ACHN (cell line): ENCODE measurements around the gene TUT1.
A peak's percentile ranks its signal among the peaks of the same experiment; 100 is the strongest.
"Not testable (repeated sequence)": the region's sequence is repeated elsewhere in the genome, so short reads cannot be mapped to it uniquely, and the experiment has no call there.

Experiments used
- DNase-seq: peaks from one replicate; pipeline ENCODE4 v3.0.0-alpha.2; 2015
- in situ Hi-C: cut with HindIII; loops from 2 replicates; pipeline ENCODE4 v1.10.0; 2017; ENCODE audit warnings: low sequenced_read_pairs, low pct_ligation_motif_present, low pct_unique_long_range_greater_than_20kb

Gene TUT1, protein sequence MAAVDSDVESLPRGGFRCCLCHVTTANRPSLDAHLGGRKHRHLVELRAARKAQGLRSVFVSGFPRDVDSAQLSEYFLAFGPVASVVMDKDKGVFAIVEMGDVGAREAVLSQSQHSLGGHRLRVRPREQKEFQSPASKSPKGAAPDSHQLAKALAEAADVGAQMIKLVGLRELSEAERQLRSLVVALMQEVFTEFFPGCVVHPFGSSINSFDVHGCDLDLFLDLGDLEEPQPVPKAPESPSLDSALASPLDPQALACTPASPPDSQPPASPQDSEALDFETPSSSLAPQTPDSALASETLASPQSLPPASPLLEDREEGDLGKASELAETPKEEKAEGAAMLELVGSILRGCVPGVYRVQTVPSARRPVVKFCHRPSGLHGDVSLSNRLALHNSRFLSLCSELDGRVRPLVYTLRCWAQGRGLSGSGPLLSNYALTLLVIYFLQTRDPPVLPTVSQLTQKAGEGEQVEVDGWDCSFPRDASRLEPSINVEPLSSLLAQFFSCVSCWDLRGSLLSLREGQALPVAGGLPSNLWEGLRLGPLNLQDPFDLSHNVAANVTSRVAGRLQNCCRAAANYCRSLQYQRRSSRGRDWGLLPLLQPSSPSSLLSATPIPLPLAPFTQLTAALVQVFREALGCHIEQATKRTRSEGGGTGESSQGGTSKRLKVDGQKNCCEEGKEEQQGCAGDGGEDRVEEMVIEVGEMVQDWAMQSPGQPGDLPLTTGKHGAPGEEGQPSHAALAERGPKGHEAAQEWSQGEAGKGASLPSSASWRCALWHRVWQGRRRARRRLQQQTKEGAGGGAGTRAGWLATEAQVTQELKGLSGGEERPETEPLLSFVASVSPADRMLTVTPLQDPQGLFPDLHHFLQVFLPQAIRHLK

DNA sequence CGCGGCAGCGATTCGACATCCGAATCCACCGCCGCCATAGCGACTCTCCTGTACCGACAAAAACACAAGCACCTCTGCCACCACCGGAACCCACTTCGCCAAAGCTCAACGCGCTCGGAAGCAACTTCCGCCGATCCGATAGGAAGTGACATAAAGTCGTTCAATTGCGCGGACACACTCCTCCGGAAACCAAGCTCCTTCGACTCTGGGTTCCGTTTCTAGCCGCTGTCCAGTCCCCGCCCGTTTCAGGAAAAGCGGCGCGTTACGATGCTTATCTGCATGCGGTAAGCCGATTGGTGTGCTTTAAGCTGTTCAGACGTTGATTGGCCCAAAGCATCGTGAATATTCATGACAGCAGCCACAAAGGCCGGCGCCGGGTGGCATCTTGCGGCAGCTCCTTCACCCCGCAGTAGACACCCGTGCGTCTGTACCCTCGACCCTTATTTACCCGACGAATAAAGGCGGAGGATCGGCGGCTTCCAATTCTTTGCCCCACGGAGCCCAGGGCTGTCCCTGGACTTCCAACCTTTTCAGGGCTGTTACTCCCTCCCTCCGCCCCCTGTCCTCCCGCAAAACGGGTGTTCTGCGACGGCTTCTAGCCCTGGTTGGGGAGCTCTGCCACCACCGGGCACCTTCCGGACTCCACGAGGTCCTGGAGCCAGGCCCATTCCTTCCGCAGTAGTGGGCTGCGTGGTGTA is at the start of gene TUT1:
Gene TUT1 (minus strand): TSS at position 76 of the 698 bp plus-strand sequence. CDS start 38 bp downstream, at position 38.
- peak; percentile 98 for DNase-seq
- in situ Hi-C loops = no loop called here

DNA sequence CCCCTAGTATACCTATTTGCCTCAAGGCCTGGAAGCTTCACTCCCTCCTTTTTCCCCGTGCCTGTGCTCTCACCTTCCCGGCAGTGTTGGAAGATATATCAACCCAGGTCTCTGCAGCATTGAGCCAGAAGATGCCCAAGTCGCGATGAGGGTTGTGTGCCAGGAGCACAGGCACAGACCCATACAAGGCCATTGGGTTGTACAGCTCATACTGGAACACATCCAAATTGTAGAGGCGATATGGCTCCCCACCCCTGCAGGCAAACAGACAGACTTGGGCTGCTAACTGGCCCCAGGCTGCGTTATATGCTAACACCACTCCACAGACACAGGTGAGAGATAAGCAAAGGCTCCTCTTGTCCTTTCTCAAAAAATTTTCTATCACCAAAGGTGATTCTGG is 41.2 kb upstream of the TUT1 start:
- no peak for DNase-seq
- in situ Hi-C loops = no loop called here

DNA sequence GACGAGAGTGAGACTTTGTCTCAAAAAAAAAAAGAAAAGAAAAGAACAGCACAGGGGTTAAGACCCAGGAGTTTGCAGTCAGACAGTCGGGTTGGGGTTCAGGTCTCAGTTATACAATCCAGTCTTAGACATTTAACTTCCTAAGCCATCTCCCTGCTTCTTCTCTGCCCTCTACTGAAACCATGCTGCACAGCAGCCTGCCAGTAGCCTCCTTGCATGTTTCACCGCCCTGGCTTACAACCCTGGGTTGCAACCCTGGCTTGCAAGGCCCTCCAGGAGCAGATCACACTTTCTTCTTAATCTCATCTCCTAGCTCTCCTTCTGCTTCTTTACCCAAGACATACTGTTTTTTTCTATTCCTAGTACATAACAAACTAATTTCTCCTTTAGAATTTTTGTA is 36.4 kb upstream of the TUT1 start:
- no peak for DNase-seq
- in situ Hi-C loops = no loop called here

DNA sequence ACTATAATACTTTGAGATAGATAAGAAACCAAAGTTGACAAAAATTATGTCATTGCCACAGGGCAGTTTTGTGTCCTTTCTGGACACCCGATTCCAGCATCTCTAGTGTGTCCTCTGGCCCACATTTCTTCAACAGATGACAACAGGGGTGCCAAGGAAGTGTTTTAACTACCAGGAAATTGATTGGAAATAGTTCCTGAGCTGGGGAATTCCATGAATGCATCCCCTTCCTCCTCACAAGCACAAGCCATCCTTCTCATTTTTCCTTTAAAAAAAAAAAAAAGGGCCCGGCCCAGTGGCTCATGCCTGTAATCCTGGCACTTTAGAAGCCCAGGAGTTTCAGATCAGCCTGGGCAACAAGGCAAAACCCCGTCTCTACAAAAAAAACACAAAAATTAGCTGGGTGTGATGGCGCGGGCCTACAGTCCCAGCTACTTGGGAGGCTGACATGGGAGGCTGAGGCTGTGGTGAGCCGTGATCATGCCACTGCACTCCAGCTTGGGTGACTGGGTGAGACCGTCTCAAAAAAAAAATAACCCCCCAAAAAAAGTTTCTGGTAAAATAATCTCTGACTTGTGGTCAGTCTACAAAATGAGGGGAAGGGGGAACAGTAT is 31.3 kb upstream of the TUT1 start:
- no peak for DNase-seq
- in situ Hi-C loops = no loop called here

DNA sequence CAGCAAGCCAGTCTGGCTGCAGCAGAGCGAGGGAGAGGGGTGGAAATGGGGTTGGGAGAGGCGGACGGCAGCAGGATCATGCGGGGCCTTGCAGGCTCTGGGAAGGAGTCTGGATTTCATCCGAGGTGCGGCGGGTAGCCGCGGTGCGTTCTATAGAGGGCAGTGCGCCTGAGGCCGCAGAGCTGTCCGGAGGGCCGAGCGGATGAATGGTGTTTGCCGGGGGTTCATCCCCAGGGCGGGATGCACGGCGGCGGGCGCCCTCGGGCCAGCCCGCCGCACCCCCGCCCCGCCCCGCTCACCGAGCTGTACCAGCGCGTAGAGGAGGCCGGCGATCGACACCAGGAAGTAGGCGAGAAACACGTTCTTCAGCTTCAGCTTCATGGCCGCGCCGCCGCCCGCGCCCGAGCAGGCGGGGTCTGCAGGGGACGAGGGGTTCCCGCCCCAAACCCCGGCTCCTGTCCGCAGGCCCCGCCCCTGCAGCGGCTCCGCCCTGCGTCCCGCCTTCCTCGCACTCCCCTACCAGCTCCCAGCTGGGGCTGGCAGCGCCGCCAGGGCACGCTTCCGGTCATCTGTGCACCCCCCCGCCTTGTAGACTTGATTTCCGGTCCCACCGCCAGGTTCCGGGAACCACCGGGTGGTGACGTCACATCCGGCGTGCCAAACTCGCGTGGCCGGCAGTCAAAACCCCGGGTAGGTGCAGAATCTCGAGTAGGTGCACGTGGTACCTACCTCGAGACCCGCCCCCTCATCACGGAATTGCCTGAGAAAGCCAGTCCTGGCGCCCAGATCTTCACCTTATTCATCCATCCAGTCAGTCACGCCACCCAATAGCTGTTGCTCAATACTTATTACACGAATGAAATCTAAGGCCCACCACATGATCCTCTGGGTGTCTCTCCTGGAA is 30.5 kb upstream of the TUT1 start, which contains the start of gene B3GAT3:
Gene B3GAT3 (minus strand): TSS at position 420 of the 904 bp plus-strand sequence. CDS start 39 bp downstream, at position 381.
- DNase-seq = peak; percentile 97
- in situ Hi-C loops = no loop called here

DNA sequence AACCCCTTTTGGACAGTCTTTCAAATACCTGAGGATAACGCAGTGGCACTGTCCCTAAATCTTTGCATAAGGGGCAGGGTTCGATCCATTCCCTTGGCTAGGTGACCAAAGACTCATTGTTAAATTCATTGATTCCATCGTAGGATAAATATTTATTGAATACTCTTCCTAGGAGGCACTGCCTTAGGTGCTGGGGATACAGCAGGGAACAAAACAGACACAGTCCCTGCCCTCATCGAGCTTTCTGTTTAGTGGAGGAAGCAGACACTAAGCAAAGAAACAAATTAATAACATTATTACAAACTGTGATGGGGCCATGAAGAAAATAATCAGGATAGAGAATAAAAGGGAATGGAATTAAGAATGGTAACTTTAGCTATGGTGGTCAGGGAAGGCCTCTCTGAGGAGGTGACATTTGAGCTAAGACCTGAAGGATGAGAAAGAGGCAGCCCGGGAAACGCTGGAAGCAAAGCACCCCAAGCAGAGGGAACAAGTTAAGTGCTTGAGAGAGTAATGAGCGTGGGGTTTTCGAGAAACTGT is 29.8 kb upstream of the TUT1 start:
- in situ Hi-C loops = no loop called here
- no peak for DNase-seq

DNA sequence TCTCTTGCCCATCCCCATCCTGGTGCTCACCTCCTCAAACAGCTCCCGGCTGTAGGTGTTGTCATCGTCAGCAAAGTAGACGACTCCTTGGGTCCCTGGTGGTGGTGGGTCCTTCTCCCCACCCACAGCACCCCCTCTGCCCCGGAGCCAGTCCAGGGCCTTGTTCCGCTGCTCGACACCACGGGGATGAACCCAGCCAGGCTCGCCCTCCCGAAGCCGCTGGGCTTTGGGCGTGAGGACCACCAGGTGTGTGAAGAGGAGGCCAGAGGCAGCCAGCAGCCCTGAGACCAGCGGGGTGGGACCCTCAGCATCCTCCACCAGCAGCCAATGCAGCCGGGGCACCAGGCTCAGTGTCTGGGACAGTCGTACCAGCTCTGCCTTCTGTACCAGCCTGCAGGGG is 25.6 kb upstream of the TUT1 start:
- not testable (repeated sequence) for DNase-seq

DNA sequence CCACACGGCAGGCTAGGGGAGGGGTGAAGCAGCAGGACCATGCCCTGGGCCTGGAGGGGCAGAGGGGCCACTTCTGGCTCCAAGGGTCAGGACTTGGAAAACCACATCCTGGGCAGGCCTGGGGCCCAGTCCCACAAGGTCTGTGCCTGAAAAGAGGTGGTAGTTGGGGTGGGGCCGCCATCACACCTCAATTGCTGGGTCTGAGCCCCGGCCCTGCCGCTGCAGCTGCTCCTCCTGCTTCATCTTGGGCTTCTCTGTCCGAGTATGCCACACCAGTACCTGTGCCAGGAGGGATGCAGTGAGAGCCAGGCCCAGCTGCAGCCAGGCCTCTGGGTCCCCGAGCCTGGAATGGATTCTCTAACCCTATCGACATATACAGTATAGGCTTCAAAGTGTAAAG is 24.2 kb upstream of the TUT1 start:
- DNase-seq = no peak
- in situ Hi-C loops = no loop called here

More for the DNA sequence above, 25.6 kb upstream of the TUT1 start:
- in situ Hi-C loops = not testable (repeated sequence)

DNA sequence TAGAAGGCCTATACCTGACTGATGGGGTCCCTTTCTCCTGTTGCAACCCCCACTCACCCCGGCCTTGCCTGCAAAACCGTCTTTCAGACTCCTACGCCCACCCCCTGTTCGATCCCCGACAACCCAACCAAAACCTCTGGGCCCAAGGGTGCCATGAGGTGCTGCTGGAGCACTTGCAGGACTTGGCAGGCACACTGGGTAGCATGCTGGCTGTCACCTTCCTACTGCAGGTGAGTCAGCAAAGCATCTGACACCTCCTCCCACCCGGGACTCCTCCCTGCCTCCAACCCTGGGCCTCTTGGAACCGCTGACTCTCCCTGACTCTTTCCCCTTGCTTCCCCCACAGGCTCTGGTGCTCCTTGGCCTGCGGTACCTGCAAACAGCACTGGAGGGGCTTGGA is 23.0 kb upstream of the TUT1 start:
- in situ Hi-C loops = no loop called here
- DNase-seq = no peak

DNA sequence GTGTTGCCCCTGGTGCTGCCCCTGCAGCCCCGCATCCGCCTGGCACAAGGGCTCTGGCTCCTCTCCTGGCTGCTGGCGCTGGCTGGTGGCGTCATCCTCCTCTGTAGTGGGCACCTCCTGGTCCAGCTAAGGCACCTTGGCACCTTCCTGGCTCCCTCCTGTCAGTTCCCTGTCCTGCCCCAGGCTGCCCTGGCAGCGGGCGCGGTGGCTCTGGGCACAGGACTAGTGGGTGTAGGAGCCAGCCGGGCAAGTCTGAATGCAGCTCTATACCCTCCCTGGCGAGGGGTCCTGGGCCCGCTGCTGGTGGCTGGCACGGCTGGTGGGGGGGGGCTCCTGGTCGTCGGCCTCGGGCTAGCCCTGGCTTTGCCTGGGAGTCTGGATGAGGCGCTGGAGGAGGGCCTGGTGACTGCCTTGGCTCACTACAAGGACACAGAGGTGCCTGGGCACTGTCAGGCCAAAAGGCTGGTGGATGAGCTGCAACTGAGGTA is 22.0 kb upstream of the TUT1 start:
- DNase-seq = no peak
- in situ Hi-C loops = no loop called here

DNA sequence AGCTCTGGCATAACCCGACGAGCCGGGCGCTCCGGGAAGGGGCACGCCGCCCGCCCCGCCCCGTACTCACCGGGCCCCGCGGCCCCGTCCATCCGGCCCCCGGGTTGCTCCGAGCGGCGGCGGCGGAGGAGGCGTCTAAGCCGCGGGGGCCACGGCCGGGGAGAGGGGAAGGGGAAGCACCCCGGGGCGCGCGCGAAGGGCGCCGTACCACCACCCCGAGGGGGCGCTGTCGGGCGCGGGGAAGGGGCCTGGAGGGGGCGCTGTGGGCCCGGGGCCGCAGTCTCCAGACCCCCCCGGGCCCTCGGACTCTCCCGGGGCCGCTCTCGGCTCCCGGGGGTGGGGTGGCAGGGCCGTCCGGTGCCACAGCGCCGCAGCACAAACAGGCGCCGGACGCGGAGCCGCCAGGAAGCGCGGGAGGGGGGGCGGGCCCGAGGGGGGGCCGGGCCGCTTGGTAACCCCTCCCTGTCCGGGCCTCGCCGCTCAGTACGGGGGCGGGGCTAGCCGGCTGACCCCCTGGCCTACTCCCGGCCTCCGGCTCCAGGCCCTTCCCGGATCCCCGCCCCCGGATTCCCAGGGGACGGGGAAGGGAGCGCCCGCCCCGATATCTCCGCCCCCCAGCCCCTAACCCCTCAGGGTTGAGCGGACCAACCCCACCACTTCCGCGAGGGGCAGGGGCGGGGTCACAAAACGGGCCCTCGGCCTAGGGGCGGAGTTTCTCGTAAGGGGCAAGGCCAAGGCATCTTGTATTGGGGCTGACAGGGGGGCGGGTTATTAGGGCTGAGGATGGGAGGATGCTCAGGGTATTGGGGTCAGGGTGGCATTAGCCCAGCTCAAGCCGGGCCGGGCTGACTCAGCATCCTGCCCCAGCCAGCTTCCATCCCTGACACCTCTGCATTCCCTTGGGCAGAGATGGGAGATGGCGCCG is 21.3 kb upstream of the TUT1 start, which contains the start of the genes EML3 and ROM1:
Gene EML3 (minus strand): TSS at position 410 of the 925 bp plus-strand sequence. CDS start 318 bp downstream, at position 92.
Gene ROM1 (plus strand): TSS at position 892 of the 925 bp plus-strand sequence. CDS start 25 bp downstream, at position 917.
- DNase-seq = peak; percentile 80

DNA sequence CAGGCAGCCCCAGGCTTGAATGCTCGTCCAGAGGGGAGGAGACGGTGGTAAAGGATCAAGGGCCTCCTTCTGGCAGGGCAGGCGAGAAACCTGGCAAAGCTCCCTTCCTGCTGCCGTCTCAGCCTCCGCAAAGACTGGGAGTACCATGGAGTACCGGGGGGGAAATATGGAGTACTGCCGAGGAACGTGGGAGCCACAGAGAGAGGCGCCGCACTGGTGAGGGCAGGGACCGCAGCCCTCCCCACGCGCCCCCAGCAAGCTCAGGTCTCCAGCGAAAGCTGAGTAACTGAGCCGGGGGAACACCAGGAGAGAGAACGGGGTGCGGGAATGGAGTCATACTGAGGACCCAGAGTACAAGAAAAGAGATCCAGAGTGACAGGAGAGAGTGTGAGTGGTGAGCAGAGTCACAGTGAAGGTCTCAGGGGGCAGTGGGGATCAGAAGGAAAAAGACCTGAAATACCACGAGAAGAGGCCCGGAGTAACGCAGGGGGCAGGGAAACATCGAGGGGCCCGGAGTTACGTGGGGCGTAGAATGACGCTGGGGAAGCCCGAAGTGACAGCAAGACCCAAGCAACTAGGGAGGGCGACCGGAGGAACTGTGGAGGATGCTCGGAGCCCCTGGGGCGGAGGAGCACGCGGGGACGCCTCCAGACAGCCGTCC is 20.5 kb upstream of the TUT1 start:
- in situ Hi-C loops = no loop called here

More for the DNA sequence above, 21.3 kb upstream of the TUT1 start, which contains the start of the genes EML3 and ROM1:
- in situ Hi-C loops = no loop called here

DNA sequence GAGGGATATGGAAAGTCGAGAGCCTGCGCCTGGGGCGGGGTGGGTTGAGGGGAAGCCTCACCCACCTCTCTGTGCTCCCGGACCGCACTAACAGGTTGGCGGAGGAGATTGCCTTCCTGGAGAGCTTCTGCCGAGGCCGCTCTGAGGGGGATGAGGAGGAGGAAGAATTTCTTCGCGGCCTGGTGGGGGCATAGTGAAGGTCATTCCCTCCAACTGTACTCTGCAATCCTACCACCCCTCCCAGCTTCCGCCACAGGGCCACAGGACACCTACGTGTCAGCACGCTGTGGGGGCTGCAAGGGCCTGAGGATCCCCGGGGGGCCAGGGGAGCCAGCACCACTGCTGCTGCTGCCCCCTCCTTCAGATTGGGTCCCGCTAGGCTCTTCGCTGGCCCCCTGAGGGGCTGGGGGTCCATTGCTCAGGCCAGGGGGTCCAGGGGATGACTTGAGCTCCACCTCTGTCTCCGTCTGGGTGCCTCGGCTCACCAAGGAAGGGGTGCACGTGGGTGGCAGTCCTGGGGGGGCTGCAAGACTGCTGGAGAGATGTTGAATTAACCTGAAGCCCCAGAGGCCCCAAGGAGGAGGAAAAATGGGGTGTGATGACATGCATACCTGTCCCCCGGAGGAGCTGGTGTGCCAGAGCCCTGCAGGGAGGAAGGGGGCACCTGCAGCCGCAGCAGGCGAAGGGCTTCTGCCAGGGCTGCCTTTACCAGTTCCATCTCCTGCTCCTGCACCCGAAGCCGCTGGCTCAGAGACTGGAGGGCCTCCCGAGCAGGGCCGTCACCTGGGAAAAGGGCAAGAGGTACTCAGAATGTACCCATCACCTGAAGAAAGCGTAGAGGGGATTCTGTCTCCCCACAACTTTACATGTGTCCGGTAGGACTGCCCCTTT is 19.7 kb upstream of the TUT1 start:
- no peak for DNase-seq
- in situ Hi-C loops = no loop called here

More for the DNA sequence above, 20.5 kb upstream of the TUT1 start:
- DNase-seq = peak; percentile 51

DNA sequence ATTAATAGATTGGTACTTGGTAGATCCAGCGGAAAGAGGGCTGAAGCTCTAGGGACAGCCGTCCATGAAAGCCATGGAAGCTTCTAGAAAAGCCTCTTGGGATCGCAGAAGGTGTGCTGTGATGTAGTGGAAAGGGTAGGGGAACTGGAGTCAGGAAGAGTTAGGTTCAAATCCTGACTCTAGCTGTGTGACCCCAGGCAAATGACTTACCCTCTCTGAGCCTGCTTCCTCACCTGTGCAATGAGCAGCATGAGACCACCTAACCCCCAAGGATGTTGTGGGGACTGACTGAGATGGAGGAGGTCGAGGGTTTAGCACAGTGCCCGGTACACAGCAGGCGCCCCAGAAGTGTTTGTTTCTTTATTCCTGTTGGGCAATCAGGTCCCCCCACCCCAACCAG is 19.1 kb upstream of the TUT1 start:
- DNase-seq = no peak
- in situ Hi-C loops = no loop called here
